Ectodermal cell (in vitro differentiated cells): ENCODE data around the gene MBD6.
A peak's percentile ranks its signal among the peaks of the same experiment; 100 is the strongest.
"Not testable (repeated sequence)": the region's sequence is repeated elsewhere in the genome, so short reads cannot be mapped to it uniquely, and the experiment has no call there.

Source experiments
- H3K27ac ChIP-seq: 2 replicates; pipeline ENCODE4 v1.7.0; 2013; ENCODE audit warnings: mild to moderate bottlenecking, low read depth, low read length; ENCODE audit not compliant: insufficient read depth, poor library complexity, severe bottlenecking
- H3K27me3 ChIP-seq: 2 replicates; pipeline ENCODE4 v1.7.0; 2013; ENCODE audit warnings: mild to moderate bottlenecking, low read length; ENCODE audit not compliant: insufficient read depth, control insufficient read depth, poor library complexity, severe bottlenecking
- H3K36me3 ChIP-seq: one replicate; pipeline ENCODE4 v1.7.0; 2013; ENCODE audit warnings: low read length; ENCODE audit not compliant: control insufficient read depth, insufficient read depth
- H3K4me1 ChIP-seq: one replicate; pipeline ENCODE4 v1.7.0; 2013; ENCODE audit warnings: low read length; ENCODE audit not compliant: control insufficient read depth, insufficient read depth
- H3K4me3 ChIP-seq: 2 replicates; pipeline ENCODE4 v1.7.0; 2013; ENCODE audit warnings: low read depth, low read length, control low read depth; ENCODE audit not compliant: insufficient read depth
- H3K9me3 ChIP-seq: 2 replicates; pipeline ENCODE4 v1.7.0; 2013; ENCODE audit warnings: mild to moderate bottlenecking, low read length, moderate library complexity; ENCODE audit not compliant: control insufficient read depth
- WGBS, 2 experiments: methylation state at CpG; one replicate each; pipeline ENCODE4 v1.1.7; 2013; ENCODE audit warnings: missing lambda C conversion rate in 2 of 2; 5-methylcytosine and 5-hydroxymethylcytosine counted together

The MBD6 gene

DNA sequence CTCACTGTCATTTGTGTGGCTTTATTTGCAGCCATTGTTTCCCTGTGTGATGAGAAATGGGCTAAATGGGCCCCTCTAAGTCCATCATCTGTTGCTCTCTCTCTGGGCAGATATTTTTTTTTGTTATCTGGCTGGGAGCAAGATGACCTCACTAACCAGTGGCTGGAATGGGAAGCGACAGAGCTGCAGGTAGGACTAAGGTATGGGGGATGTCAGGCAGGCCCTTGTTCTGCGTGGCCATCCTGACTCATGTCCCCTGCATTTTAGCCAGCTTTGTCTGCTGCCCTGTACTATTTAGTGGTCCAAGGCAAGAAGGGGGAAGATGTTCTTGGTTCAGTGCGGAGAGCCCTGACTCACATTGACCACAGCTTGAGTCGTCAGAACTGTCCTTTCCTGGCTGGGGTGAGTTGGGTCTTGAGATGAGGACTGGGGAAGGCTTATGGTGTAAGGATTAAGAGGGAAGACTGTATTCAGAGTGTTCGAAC lies 33.4 kb upstream of the MBD6 start:
- 91 to 95% methylated on average over 4 to 5 of the region's 5 CpGs for WGBS, 2 experiments
- peaks cover 7% of the 10 kb centered on the region for H3K4me1 ChIP-seq
- H3K9me3 ChIP-seq, result no peaks in the 10 kb centered on the region
- peaks cover 24% of the 10 kb centered on the region for H3K36me3 ChIP-seq
- H3K4me3 ChIP-seq, result peak overlapping the region; percentile 85
- no peak overlapping the region for H3K27ac ChIP-seq
- no peaks in the 10 kb centered on the region for H3K27me3 ChIP-seq

- no peak overlapping the region for H3K27ac ChIP-seq
- no peaks in the 10 kb centered on the region for H3K27me3 ChIP-seq
- H3K36me3 ChIP-seq, result peaks cover 24% of the 10 kb centered on the region
- H3K9me3 ChIP-seq, result no peaks in the 10 kb centered on the region
- H3K4me1 ChIP-seq, result peaks cover 7% of the 10 kb centered on the region
- no peak overlapping the region for H3K4me3 ChIP-seq
- WGBS, 2 experiments, result 95 to 97% methylated on average over 4 of the region's 4 CpGs
These were observed 32.5 kb upstream of the MBD6 start for GRCh38 chr12:57490126-57490525.

- Histone ChIP-seq H3K27me3 (no peaks in the 10 kb centered on the region), H3K4me1 (peaks cover 7% of the 10 kb centered on the region), H3K27ac (no peak overlapping the region), H3K4me3 (no peak overlapping the region), H3K36me3 (peaks cover 24% of the 10 kb centered on the region), H3K9me3 (no peaks in the 10 kb centered on the region)
- 94 to 95% methylated on average over 15 of the region's 15 CpGs for WGBS, 2 experiments
These were observed 31.0 kb upstream of the MBD6 start for GRCh38 chr12:57491393-57492280.

- 93 to 94% methylated on average over 46 to 48 of the region's 48 CpGs for WGBS, 2 experiments
- not testable (repeated sequence) for H3K4me1 ChIP-seq, H3K27ac ChIP-seq, H3K27me3 ChIP-seq, H3K9me3 ChIP-seq, H3K4me3 ChIP-seq
- H3K36me3 ChIP-seq, result peaks cover 45% of the 10 kb centered on the region
These were observed 27.4 kb upstream of the MBD6 start for GRCh38 chr12:57495051-57495701.

DNA sequence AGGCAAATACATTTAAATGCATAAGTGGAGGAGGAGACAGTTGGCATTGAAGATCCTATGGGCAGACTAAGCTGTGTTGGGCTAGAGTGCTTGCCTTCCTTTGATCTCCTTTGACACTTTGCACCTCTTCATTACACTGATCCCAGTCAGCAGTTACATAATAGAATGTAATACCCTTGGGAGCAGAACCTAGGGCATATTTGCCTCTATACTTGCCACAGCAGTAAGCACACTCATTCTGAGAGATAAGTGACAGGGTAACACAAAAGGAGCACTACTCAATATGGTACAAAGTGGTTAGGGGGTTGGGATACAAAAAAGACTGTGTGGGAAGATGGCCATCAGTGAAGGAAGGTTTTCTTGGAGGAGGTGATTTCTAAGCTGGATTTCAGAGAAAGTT lies 25.8 kb upstream of the MBD6 start:
- H3K4me1 ChIP-seq, result no peaks in the 10 kb centered on the region

GRCh38 chr12:57497223-57498131 lies 25.1 kb upstream of the MBD6 start:
- H3K27me3 ChIP-seq, result no peaks in the 10 kb centered on the region
- H3K9me3 ChIP-seq, result no peaks in the 10 kb centered on the region
- peaks cover 48% of the 10 kb centered on the region for H3K36me3 ChIP-seq
- no peak overlapping the region for H3K4me3 ChIP-seq
- no peaks in the 10 kb centered on the region for H3K4me1 ChIP-seq
- WGBS, 2 experiments, result 95 to 96% methylated on average over 12 of the region's 12 CpGs
- no peak overlapping the region for H3K27ac ChIP-seq

More for the DNA sequence above, 25.8 kb upstream of the MBD6 start:
- no peak overlapping the region for H3K4me3 ChIP-seq
- H3K9me3 ChIP-seq, result no peaks in the 10 kb centered on the region
- H3K27ac ChIP-seq, result no peak overlapping the region
- H3K27me3 ChIP-seq, result no peaks in the 10 kb centered on the region
- H3K36me3 ChIP-seq, result peaks cover 45% of the 10 kb centered on the region

- WGBS, 2 experiments, result 94 to 96% methylated on average over 9 of the region's 9 CpGs
- Histone ChIP-seq H3K27ac (no peak overlapping the region), H3K27me3 (no peaks in the 10 kb centered on the region), H3K9me3 (no peaks in the 10 kb centered on the region), H3K36me3 (peaks cover 48% of the 10 kb centered on the region), H3K4me1 (no peaks in the 10 kb centered on the region), H3K4me3 (no peak overlapping the region)
These were observed 24.5 kb upstream of the MBD6 start for GRCh38 chr12:57498132-57498502.

GRCh38 chr12:57498571-57498970 lies 24.1 kb upstream of the MBD6 start:
- no peak overlapping the region for H3K27ac ChIP-seq
- 91 to 97% methylated on average over 4 of the region's 4 CpGs for WGBS, 2 experiments

GRCh38 chr12:57500213-57500612 lies 22.4 kb upstream of the MBD6 start:
- peaks cover 60% of the 10 kb centered on the region for H3K36me3 ChIP-seq
- WGBS, 2 experiments, result 97% methylated on average over 11 of the region's 11 CpGs

More at GRCh38 chr12:57498571-57498970, 24.1 kb upstream of the MBD6 start:
- peaks cover 48% of the 10 kb centered on the region for H3K36me3 ChIP-seq
- no peak overlapping the region for H3K4me3 ChIP-seq
- H3K9me3 ChIP-seq, result no peaks in the 10 kb centered on the region
- H3K4me1 ChIP-seq, result no peaks in the 10 kb centered on the region
- H3K27me3 ChIP-seq, result no peaks in the 10 kb centered on the region

More at GRCh38 chr12:57500213-57500612, 22.4 kb upstream of the MBD6 start:
- H3K27me3 ChIP-seq, result no peaks in the 10 kb centered on the region
- H3K4me3 ChIP-seq, result no peak overlapping the region
- H3K9me3 ChIP-seq, result no peaks in the 10 kb centered on the region
- H3K4me1 ChIP-seq, result no peaks in the 10 kb centered on the region
- H3K27ac ChIP-seq, result no peak overlapping the region
